ENCODE data around the gene IRF1. TPM values are rescaled to one million over a fixed set of nuclear protein-coding genes. Genes with fewer than 3 reads are reported as not detected.

The IRF1 gene
- total and polyA plus RNA-seq, 2 of the 4 experiments (the other 2 are of a cell fraction), result 11.1 to 18.9 TPM

DNA sequence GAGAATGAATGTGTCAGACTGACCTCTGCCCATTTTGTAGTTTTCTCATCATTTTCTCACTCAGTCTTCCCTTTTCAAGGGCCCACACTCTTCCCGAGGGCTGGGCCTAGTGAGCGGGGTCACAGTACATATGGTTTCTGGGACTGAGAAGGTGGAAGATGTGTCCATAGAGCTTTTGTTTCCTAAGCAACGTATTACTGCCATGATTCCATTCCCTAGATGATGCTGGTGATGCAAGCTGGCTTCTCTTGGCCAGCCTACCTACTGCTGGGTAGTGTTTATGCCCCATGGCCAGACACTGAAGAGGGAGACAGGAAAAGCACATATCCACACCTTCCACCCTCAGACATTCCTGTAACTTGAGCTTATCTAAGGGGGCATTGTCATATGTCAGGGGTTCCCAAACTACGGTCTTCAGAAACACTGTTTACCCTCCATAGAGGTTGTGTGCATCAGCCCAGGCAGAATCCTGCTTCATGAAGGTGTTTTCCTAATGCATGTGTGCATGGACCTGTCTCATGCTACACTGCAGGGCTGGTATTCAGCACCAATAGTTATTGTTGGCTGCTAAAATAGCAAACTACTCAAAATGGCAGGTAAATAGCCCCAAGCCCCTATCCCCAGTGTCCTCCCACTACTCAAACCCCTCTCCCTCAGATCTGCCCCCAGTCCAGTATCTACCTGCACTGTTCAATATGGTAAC lies 9.5 kb downstream of the IRF1 start:
- intact Hi-C loops (cut with micrococcal nuclease) (no loop called here), in situ Hi-C loops (cut with MboI; ENCODE audit: low sequenced_read_pairs) (loop anchor here (25.0 kb wide), 1 partner anchor 394 kb away; no protein-coding TSS in a partner anchor)
- CTCF ChIA-PET, result interaction anchor here (1.2 kb wide), 1 partner anchor 9 kb away, joined by 6 read pairs; the partner anchor contains the start of gene IRF1

More for the DNA sequence above, 9.5 kb downstream of the IRF1 start:
- Histone ChIP-seq H2AFZ (replicated peaks; ENCODE audit: low read length, poor library complexity) (no peak overlapping the region), H3K14ac (replicated peaks; ENCODE audit: low read depth, low read length) (no peak overlapping the region), H3K9ac (ENCODE audit: low read depth, low read length) (no peak overlapping the region), H2BK15ac (ENCODE audit: low read depth, low read length) (no peak overlapping the region), H3K27ac (ENCODE audit: insufficient read depth, low read length) (no peak overlapping the region), H3K56ac (ENCODE audit: extremely low read depth, insufficient read depth, low read length) (no peak overlapping the region), H2AK9ac (replicated peaks; ENCODE audit: low read depth, low read length, poor library complexity) (no peak overlapping the region), H4K91ac (ENCODE audit: insufficient read depth, low read depth, low read length) (no peak overlapping the region), H3K23ac (ENCODE audit: low read depth, low read length) (no peak overlapping the region), H4K8ac (ENCODE audit: low read depth in 2 of 2, low read length in 2 of 2) (no peak overlapping the region), H3K9me3 (ENCODE audit: control insufficient read depth, insufficient read depth, low read length) (no peaks in the 10 kb centered on the region), H3K36me3 (ENCODE audit: control insufficient read depth, insufficient read depth, low read length) (peaks cover 31% of the 10 kb centered on the region), H4K20me1 (ENCODE audit: insufficient read depth, low read length) (0 out of 2 replicates have a peak, but pooled peaks cover 2% of the 10 kb centered on the region), H2BK20ac (ENCODE audit: low read depth, low read length) (no peak overlapping the region), H4K5ac (ENCODE audit: low read depth, low read length) (no peak overlapping the region), H3K4ac (ENCODE audit: low read depth, low read length) (no peak overlapping the region), H2AK5ac (ENCODE audit: low read depth, low read length) (no peak overlapping the region), H3K79me1 (ENCODE audit: low read depth in 1 of 2, low read length in 2 of 2) (peaks cover 8 to 31% of the 10 kb centered on the region in 2 experiments; a peak in 3 of 4 replicates), H3K27me3 (ENCODE audit: control insufficient read depth, insufficient read depth, low read length) (no peaks in the 10 kb centered on the region), H2BK5ac (ENCODE audit: low read depth, low read length, poor library complexity, severe bottlenecking) (no peak overlapping the region), H3K18ac (ENCODE audit: low read depth, low read length) (no peak overlapping the region), H3K4me1 (ENCODE audit: control insufficient read depth, insufficient read depth, low read length) (no peaks in the 10 kb centered on the region), H3K4me2 (ENCODE audit: low read depth, low read length) (no peak overlapping the region), H3K9me1 (ENCODE audit: insufficient read depth, low read length) (peaks cover 22% of the 10 kb centered on the region; the same call in 1 of the 2 replicates), H2BK120ac (ENCODE audit: low read depth, low read length) (no peak overlapping the region), H3K4me3 (ENCODE audit: insufficient read depth, low read depth, low read length) (no peak overlapping the region)
- dilution Hi-C loops (cut with HindIII; ENCODE audit: low sequenced_read_pairs, unreplicated experiment), result no loop called here
- 0 out of 2 replicates have a peak, but pooled peaks have one; percentile 9 for TF ChIP-seq POLR2A (IDR thresholded peaks at IDR 0.05; ENCODE audit: low read depth, low read length)
- TF ChIP-seq MXI1 (IDR thresholded peaks at IDR 0.05; ENCODE audit: borderline replicate concordance, low read depth, low read length), result no peak
- no peak for ATAC-seq (ENCODE audit: low read depth)
- no CpG with 5 or more reads among the region's 4 CpGs for WGBS, 2 experiments (ENCODE audit: extremely low coverage in 2 of 2, insufficient read length in 1 of 2)
- POLR2A ChIA-PET (ENCODE audit: unreplicated experiment), result no interaction called here
- BruUV-seq (replicated peaks), result no TSS peak
- no peak for DNase-seq
